ENCODE measurements around the gene CD248.

CD248 gene

GRCh38 chr11:66340596-66341501, 24.0 kb upstream of the CD248 start:
- no peak for DNase-seq

DNA sequence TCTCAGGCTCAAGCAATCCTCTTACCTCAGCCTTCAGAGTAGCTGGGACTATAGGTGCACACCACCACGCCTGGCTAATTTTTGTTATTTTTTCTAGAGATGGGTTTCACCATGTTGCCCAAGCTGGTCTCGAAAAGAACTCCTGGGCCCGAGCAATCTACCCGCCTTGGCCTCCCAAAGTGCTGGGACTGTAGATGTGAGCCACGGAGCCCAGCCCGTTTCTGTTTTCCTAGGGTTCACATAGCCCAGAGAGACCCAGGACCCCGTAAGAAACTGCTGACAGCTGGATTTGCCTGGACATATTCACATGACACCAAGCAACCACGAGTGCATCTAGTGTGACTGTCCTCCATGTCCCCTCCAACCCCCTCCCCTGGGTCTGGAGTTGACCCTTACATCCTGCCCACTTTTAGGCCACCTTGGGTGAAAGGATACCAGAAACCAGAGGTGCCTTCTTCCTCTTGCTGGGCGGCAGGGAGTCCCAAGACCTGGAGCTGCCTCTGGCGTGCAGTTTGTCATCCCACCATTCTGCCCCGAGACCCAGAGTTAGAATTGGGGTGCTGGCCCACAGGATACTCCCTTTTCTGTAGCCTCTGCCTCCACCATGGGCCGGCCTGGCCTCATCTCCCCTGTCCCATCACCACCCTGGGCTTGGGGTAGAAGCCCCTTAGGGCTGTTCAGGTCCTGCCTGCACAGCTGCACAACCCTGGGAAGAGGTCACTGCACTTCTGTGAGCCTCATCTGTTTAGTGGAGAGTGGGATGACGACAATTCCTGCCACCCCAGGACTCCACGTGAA, 23.0 kb upstream of the CD248 start:
- DNase-seq: no peak

- DNase-seq: peak; percentile 56
Measured at GRCh38 chr11:66339162-66339675, 22.4 kb upstream of the CD248 start.

DNA sequence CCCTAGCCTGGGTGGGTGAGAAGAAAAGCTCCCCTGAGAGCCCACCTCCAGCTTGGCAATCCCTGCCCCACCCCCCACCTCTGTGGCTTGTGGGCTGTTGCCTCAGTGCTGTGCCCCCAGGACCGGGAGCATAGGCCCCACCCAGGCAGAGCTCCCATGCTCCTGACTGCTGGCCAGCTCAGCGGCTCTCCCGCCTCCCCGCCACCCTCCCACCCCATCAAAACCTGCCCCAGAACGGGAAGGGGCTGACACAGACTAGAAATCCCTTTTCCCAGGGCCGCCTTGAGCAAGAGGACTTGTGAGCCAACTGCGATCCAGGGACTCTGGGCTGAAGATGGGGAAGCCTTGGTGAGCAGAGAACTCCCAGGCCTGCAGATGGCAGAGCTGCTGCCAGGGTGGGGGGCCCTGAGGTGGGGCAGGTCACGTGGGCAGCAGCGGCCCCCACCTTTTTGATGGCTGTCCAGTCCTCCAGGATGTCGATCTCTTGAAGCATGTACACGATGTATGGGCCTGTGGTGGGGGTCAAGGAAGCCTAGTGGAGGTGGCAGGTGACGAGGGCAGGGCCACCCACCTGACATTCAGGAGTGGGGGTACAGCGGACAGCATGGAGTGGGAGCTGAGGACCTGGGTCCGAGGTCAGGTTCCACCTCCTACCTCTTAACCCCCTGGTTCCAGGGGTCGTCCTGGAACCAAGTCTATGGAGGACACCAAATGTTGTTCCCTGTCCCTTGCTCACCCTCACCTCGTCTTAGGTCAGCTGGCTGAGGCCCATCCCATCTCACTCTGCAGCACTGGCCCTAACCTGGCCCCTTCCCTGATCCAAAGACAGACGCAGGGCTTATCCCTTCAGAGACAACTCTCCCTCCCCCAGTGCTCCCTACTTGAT, 21.7 kb upstream of the CD248 start:
- DNase-seq: no peak

- DNase-seq: peak; percentile 37
Measured at GRCh38 chr11:66337103-66337899, 20.5 kb upstream of the CD248 start.

DNA sequence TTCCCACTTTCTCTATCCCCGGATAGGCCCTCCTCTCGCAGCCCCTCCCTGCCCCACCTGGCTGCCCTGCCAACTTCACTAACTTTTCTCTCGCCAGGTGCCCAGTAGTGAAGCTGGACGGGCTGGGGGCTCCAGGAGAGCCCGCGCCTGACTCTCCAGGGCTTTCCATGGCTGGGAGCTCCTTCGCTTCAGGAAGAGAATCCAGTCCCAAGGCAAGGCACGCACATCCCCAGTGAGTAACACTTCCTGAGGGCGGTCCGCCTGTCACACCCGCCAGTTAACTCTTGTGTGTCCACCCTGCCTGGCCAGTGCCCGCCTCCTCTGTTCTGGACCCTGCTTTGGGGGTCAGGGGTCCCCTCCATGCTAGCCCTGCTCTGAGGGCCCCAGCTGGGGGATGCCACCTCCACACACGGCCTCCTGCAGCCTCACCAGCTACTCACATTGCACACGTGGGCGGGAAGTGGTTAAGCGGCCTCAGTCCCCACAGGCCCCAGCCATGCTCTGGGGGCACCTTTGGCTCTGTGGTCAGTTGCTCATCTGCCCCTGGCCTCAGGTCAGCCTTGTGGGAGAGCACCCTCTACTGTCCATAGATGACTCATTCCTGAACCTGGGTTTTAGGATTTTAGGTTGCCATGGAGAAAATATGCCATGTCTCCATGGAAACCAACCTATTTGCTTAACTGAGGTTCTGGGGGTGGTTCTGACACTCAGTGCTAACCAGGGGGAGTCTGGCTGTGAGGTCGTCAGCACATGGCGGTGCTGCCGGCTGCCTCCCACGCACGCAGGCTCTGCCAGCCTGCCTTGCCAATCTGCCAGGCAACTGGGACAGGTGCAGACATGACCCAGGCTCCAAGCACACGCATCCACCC, 19.6 kb upstream of the CD248 start, which contains the start of gene RIN1:
Gene RIN1 (minus strand): TSS at position 201 of the 869 bp plus-strand sequence. CDS start 32 bp downstream, at position 169.
- peak; percentile 99 for DNase-seq

DNA sequence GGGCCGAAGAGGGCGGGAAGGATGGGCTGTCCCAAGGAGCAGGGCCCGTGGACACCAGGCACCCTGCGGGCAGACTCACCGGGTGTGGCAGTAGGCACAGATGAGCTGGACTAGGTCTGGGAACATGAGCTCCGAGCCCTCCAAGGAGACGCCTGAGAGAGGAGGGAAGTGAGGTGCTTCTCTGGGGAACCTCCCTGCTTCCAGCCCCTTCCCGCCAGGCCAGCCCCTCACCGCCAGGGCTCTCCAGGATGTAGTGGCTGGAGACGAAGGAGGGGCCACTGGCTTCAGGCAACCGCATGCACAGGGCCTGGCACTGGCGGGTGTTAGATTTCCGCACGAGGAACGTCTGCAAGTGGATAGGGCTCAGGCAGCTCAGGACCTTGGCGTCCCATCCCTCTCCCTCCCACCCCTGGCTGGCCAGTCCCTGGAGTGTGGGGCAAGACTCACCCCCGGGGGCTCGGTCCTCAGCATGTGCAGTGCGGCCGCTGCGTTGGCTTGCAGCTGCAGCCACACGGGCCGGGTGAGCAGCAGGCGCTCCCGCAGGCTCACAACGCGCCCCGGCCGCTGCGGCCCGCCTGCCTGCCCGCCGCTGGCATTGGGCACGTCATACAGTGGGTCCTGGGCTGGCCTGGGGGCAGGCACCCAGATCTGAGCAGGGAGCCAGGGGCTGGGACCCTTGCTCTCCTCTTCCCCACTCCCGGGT, 18.8 kb upstream of the CD248 start:
- peak; percentile 56 for DNase-seq

DNA sequence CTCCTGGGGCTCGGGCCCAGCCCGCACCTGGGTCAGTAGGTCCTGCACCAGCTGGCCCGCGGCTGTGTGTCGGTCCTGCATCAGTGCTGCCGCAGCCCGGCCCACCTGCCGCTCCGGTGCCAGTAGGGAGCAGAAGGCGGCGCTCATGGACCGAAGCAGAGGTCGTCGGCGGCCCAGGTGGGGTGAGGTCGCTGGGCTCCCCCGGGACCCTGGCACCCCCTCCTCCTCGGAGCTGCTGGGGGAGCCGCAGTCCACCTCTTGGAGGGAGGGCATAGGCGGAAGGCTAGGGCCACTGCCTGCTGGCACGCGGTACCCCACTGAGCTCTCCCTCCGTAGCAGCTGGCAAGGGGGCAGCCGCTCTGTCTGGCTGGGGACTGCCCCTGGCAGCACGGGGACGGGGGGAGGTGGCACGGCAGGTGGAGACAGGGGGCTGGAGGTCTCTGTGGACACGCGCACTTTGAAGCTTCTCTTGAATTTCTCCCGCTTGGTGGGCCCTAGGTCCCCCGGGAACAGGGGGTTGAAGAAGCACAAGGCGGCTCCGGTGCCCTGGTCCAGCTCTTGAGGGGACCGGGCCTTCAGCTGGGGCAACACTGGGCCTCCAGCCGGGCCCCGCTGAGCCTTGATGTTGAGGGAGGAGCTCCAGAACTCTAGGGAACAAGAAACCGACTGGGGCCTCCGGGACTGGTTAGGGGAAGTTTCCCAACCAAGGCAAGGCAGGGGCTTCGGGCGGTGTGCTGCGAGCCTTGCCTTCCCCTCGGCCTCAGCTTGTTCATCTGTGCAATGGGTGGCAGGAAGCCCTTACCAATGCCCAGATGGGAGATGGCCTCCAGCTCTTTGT, 18.0 kb upstream of the CD248 start:
- DNase-seq: no peak

DNA sequence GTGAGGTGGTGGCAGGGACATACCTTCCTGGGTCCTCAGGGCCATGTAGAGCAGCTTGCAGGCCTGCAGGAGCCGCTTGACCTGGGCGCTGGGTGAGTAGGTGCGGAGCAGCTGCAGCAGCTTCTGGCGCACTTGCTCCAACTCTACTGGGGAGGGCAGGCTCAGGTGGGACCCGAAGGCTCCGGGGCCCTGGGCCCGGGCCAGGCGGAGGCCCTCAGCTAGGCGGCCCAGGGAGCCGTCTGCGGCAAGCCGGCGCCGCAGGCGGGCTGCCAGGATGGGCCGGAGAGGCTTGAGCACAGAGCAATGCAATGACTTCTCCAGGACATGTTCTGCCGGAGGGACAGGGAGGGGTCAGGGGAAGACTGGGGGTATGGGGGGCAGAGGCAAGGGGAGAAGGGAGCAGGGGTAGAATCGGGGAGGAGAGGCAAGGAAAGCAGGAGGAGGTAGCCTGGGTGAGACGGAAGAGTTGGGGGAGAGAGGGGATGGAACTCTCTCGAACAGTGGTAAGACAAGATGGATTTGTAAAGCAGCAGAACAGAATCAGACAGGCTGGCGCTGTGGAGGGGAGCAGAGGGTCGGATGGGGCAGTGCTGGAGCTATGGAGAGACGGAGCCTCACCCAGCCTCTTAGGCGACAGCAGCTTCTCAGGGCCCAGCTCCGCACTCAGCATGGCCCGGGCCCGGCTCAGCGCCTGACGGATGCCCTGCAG, 17.2 kb upstream of the CD248 start:
- no peak for DNase-seq

DNA sequence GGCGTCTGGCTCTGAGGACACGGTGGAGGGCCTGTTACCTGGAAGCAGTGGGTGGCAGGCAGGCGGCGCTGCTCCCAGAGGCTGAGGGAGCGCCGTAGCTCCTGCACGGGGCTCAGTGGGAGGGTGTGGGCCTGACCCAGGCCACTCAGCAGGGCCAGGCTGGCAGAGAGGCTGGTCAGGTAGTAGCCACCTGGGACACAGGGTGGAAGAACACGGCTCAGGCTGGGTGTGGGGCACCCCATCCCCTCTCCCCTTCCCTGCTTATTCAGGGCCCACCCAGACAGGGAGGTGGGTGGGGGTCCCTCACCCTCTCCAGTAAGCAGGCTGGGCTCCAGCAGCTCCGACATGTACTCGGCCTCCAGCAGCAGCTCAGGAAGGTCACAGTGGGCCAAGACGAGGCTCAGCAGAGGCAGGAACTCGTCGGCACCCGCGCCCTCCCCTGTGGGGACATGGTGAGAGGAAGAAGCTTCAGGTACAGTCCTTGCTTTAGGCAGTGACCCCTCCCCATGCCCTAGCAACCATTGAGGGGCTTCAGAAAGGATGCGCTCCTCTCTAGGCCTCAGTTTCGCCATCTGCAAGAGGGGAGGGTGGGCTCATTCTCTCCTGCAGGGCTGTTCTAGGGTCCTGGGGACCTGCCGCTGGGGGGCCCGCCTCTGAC, 16.5 kb upstream of the CD248 start:
- no peak for DNase-seq

GRCh38 chr11:66332371-66333219, 15.8 kb upstream of the CD248 start:
- DNase-seq: no peak

GRCh38 chr11:66331542-66332370, 14.9 kb upstream of the CD248 start:
- no peak for DNase-seq

- DNase-seq: no peak
Measured at GRCh38 chr11:66330931-66331330, 14.1 kb upstream of the CD248 start.

DNA sequence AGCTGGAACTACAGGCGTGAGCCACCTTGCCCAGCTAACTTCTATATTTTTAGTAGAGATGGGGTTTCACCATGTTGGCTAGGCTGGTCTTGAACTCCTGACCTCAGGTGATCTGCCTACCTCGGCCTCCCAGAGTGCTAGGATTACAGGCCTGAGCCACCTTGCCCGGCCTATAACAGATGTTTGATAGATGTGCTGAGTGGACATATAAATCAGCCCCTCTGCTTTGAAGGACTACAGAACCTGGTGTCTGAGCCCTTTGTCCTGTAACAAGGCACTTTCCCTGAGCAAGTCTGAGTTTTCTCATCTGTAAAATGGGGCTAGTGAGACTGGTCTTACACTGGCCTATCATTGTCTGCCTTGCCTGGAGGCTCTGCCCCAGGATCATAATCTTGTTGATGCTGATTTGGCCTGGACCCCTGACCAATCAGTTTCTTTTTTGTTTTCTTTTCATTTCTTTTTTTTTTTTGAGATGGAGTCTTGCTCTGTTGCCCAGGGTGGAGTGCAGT, 12.4 kb upstream of the CD248 start:
- DNase-seq: no peak

DNA sequence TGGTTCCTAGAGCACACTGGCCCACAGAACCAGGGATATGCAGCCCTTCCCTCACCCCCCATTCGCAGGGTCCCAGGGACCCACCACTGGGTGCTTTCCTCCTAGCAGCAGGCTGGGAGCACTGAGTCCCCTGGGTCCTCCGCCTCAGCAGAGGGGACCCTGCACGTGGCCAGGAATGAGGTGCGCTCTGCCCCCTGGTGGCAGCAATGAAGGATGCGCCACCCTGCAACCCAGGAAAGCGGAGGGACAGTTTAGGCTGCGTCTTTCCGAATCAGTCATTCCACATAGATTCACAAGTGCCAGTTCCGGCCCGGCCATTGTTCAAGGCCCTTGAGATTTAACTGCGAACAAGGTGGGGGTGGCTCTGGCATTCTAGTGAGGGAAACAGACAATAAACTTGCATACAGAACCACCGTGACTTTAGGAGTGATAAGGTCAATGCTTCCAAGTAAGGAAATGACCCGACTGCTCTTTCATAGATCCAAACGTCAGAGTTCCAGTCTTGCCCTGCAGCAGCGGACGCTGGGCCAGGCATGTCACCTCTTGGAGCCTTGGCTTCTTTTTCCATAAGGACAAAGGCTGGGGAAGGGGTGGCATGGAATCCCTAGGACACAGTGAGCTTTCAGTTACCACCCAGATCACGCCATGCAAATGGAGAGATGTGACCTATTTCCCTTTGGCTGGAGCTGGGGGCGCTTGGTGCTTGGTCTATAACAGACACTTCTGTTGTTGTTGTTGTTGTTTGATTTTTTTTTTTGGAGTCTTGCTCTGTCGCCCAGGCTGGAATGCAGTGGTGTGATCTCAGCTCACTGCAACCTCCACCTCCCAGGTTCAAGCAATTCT, 11.7 kb upstream of the CD248 start:
- DNase-seq: peak; percentile 76
